NCI-H187 treated with DMSO at 0.1 percent for 48 hours (cell line): ENCODE data around the gene F2R.

Experiments
- DNase-seq: peaks from one replicate; lab custom pipeline; 2025; lab: John Stamatoyannopoulos, UW

F2R gene

DNA sequence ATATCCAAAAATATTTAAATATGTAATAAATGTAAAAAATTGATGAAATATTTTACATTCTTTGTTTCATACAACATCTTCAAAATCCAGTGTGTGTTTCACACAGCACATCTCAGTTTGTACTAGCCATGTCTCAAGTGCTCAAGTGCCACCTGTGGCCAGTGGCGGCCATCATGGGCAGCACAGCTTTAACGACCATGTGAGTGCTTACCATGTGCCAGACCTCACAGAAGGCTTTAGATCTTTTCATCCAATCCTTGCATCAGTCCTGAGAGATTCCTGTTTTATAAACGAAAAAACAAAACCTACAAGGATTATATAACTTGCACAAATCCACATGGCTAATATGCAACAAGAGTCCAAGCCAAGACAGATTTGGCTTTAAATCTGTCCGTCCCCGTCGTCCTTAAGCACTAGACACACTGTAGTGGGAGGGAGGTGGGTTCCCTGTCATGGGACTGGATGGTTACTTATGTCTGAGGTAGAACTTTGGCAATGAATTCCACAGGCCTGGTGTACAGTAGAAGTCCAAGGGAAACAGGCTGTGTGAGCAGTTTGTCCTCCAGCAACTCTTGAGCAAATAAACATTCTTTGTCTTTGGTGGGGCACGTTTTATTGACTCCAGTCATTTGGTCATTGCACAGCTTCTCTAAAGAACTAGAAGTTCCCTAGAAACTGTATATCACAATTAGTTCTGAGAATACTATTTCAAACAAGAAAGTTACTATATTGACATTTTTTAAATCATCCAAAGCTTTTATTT, 25.0 kb upstream of the F2R start:
- no peak for DNase-seq

DNA sequence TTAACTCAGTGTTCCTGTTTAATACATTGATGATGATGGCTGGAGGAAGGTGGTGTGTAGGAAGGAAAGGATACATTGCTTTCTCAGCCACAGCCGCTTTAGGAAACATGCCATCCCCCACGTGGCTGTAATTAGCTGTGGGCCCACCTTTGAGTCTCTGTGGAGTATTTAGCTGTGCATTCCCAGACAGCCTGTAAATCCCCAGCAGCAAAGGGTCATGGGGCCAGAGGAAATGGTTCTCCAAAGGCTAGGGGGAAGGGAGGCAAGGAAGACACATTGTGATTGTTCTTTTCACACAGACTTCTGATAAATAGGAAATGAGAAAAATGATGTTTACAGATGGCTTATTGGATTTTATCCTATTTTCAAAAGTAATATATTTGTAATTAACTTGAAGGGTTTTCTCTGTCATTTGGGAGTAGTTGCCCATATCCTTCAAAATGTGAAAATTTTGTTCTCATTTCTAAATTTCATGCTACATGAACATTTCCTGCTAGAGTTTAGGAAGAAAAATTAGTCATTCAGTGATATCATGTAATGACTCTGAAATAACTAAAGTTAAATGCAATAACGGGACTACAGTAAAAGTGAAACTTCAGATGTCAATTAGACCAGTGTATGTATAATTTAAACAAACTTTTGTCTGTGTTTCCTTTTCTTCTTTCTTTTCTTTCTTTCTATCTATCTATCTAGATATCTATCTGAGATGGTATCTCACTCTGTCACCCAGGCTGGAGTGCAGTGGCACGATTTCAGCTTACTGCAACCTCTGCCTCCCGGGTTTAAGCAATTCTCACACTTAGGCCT, 24.3 kb upstream of the F2R start:
- no peak for DNase-seq

DNA sequence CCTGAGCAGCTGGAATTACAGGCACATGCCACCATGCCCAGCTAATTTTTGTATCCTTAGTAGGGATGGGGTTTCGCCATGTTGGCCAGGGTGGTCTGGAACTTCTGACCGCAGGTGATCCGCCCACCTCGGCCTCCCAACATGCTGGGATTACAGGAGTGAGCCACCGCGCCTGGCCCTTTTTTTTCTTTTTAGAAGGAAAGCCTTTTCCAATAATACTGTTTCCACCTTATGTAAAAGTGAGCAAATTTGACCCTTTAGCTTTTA, 23.7 kb upstream of the F2R start:
- DNase-seq = no peak

DNA sequence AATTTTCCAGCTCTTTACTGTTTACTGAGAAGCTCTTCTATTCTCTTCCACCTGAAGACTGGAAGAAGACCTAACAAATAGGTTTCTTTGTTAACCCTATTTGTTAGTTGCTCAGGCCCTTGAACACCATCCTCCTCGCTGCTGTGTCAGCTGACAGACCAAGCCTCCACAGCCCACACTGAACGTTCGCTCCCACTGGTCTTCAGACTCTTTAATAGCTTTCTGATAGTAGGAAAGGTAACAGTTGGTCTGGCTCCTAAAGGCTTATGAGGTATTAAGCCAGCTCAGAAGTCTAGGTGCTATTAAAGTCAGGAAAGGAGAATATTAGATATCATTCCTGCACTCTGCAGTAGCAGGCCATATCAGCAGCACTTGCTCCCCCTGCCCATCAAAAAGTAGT, 23.3 kb upstream of the F2R start:
- DNase-seq = no peak

DNA sequence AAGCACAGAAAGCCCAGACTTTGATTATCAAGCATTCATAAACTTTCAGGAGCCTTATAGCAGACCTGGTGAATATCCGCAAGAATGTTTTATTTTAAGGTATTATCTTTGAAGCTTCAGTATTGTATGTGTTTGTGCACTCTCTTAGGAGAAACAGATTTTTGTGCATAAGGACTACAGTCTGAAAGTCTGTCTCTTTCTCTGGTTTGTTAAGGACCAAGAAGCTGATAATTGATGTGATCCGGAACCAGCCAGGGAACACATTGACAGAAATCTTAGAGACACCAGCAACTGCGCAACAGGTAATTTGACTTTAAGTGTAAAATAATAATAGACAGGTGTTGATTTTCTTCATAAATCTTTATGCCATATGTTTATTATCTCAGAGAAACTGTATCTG, 22.8 kb upstream of the F2R start:
- DNase-seq = no peak

DNA sequence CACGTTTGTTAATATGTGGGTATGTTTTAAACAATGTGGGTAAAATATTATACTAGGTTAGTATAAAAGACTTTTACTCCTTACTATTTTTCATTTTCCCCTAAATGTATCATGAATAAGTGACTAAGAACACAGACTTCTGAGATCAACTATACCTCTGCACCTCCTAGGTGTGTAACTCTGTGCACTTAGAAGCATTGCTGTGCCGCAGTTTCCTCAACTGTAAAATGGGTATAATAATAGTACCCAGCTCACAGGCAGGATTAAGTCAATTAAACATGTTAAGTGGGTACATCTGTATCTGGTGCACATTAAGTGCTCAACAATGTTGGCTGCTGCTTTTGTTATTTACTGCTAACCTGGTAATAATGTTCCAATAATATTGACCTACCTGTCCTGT, 21.6 kb upstream of the F2R start:
- DNase-seq = no peak

DNA sequence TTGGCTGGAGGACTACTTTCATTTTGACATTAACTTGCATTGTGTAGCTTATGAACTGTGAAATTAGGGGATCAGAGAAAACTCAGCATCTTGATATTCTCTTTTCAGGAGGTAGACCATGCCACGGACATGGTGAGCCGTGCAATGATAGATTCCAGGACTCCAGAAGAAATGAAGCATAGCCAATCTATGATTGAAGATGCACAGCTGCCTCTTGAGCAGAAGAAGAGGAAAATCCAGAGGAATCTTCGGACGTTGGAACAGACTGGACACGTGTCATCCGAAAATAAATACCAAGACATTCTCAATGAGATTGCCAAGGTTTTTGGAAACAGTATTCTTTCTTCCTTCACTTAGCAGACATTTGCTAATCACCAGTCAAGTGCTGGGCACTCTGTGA, 20.6 kb upstream of the F2R start:
- no peak for DNase-seq

DNA sequence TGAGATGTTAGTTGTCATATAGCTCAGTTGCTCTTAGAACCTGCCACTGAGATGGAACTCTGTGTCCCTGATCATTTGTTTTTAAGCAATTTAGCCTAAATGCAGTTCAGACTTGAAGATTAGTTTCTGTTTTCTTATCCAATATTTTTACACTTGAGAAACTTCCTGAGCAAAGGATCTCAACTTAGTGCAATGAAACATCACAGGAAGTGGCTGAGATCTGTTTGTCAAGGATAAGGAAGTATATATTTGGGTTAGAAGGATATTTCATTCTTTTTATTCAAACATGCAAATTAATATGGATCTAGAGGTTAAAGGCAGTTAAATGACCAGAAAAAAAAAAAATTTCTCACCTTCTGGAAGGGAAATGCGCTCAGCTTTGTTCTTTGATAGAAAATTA, 19.7 kb upstream of the F2R start:
- DNase-seq = no peak

DNA sequence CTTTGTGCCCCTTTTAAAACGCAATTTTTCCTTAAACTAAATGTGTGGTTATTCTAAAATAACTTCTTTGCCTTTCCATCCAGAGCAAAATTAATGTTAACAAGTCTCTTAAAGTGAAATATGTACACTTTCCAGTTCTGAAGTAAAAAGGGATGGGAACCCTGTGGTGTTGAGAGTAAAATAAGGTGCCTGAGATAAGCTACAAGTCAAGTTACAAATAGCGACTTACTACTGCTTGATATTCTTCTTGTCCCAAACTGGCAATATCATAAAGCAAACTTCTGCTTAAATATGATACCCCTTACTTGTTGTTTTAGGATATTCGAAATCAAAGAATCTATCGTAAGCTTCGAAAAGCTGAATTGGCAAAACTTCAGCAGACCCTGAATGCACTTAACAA, 18.3 kb upstream of the F2R start:
- no peak for DNase-seq

DNA sequence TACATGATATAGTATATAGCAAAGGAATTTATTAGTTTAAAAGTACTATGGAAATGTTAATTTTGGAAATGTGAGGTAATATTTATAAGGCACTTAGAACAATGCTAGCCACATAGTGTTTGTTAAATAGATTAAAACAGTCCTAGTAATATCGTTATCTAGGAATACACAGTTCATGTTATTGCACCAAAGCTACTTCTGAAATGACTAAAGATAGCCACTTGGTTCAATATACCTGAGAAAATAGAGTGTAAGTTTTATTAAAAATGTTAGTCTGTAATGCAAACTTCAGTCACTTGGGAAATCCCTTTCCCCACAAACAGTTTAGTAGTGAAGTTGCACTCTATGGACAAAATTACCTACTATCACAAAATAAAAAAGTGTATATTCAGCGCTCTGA, 15.4 kb upstream of the F2R start:
- no peak for DNase-seq

DNA sequence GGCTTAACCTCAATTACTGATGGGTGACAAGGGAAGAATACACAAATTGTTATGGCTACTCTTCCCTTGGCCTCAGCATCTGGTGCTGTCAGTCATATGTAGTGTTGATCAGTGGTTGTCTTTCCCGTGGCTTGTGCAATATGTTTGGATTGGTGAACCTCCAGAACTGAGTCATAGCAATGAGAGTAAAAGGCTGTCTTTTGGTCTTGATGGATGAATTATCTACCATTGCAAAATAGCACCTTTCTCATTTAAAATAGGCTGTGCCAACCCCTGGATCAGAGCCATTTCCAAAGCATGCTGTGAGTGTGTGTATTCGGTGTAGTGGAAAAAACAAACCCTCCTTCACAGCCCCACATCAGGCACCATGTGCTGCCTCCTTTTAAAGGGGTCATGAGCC, 14.6 kb upstream of the F2R start:
- no peak for DNase-seq

DNA sequence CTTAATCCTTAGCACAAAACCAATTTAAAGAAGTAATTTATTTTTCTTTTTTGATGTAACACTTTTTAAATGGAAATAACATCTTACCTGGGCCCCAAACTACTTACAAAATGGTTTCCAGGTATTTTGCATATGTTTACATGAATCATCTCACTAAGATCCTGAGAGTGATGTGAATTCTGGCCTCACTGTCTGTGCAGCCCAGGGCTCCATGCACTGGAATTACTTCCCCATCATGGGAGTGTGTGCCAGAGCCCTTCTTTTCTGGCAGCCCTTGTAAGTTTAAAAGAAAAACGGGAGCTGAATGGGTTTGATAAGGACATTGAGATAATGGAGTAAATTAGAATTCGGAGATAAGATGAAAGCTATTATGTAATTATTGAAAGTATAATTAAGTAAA, 12.2 kb upstream of the F2R start:
- no peak for DNase-seq

DNA sequence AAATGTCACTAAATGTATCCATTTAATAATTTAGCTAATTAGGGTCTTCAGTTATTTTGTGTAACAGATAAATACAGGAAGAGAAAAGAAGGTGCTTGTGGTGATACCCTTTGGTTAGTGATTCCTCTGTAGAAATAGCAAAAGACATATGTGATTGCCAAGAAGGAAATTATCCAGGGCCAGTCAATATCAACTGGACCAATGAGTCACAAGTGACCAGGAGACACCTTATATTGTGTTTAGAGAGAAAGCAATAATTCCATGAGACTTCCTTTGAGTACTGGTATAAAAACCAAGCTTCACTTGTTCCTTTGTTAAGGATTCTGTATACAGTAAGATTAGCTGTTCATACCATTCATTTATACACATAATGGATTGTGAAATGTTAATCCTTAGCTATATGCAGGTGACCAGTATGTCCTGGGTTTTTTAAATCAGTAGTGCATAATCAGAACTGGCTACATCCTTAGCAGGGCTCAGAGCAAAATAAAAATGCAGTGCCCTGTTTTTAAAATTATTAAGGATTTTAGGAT, 11.7 kb upstream of the F2R start:
- DNase-seq = no peak

DNA sequence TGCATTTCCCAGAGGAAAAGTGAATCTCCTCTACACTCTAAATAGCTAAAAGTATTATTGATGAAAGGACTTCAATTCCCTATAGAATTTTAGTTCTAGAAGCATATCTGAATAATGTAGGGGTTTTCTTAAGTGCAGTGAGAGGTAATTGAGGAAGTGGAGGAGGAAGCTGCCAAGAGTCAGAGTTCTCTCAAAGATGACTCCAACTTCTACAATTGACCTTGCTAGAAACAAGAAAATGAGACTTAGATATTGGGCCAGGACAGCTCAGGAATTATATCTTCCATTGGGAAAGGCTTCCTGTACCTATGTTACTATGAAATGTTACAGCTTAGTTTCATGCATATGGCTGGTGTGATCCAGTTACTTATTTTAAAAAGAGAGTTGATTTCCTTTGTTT, 10.4 kb upstream of the F2R start:
- DNase-seq = no peak

DNA sequence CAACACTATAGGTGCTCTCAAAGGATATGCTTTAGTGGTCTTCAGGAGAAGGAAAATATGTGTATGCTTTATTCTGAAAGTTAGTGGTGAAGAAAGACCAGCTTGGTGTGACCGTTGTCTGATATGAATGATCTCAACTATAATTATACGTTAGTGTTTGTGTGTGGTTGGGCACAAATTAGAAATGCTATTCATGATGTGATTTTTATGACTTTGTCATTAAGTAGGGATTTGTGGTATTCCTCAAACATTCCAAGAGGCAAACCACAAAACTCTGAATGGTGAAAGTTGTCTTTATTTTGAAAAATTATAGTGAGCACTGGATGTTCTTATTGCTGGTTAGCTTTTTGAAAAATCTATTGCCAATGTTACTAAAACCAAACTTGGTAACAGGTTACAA, 6.2 kb upstream of the F2R start:
- DNase-seq = no peak

DNA sequence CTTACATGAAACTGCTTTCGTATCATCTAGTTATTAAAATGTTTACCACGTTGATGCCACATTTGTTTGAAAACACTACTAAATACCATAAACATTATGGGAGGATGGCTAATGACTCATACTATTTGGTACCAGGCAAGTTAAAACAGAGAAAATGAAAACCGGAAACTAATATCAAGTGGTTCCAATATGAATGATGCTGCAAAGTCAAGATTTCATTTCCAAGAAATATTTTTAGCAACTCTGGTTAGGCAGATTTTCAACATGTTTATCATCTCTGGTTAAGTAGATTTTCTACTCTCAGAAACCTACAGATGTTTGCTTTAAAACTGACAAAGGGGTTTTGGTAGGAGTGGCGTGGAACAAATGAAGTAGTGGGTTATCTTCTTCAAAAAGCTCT, 4.9 kb upstream of the F2R start:
- no peak for DNase-seq

DNA sequence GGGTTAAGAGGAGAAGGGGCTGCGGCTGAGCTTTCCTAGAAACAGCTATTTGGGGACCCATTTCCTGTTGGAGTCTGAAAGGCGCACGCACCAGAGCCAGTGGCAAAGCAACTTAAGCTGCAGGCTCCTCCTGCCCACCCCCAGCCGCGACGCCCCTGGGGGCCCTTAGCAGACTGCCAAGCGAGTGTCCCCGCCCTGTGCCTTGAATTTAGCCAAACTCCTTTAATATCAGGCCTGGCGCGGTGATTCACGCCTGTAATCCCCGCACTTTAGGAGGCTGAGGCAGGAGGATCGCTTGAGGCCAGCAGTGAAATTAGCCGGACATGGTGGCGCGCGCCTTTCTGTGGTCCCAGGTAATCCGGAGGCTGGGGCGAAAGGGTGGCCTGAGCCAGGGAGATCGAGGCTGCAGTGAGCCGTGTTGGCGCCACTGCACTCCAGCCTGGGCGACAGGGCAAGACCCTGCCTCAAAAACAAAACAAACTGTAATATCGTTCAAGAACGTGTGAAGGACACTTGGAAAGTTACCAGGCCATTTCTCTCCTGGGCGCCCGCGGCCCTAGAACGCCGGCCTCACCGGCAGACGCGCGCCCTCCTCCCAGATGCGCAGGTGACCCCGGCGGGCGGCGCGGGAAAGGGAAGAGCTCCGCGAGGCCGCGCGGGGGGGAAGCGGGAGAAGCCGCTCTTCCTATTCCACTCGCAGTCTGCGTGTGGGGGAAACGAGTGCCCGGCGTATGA, 1.0 kb upstream of the F2R start:
- no peak for DNase-seq

DNA sequence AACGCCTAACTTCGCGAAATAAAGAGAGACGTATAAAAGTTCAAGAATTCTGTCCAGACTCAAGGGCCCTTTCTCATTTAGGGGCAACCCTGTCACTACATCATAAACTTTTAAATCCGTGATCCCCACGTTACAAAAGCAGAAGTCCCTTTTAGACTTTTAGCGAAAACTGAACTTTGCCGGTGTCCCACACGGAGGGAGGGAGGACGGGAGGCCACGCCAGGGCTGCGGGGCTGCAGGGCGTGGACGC, 515 bp upstream of the F2R start:
- no peak for DNase-seq

DNA sequence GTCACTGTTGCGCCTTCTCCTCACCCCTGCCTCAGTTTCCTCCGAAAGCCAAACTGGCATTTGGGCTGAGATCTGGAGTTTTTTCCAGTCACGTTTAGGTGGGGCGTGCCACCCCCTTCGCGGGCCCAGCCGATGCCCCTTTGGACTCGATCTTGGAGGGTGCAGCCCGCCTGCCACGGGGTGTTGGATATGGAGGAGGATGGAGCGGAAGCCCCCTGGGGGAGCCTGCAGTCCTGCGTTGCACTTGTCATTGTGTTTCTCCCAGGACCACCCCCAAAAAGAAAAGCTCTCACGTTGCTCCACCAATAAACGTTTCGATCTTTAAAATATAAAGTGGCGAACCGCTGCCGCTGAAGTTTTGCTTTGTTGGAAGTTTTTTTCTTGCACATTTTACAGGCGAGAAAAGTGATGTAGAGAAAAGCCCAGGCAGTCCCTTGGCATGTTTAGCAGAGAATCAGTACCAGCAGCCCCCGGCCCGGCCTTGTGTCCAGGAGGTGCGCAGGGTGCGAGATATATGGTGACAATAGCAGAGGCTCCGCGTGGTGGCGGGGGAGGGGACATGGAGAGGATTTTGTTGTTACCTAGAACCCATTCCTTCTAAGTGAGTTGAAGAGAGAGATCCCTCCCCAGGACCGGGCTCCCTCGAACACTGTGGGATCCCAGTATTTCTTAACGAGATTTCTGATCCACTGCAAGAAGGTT, 681 bp downstream of the F2R start:
- DNase-seq = no peak

DNA sequence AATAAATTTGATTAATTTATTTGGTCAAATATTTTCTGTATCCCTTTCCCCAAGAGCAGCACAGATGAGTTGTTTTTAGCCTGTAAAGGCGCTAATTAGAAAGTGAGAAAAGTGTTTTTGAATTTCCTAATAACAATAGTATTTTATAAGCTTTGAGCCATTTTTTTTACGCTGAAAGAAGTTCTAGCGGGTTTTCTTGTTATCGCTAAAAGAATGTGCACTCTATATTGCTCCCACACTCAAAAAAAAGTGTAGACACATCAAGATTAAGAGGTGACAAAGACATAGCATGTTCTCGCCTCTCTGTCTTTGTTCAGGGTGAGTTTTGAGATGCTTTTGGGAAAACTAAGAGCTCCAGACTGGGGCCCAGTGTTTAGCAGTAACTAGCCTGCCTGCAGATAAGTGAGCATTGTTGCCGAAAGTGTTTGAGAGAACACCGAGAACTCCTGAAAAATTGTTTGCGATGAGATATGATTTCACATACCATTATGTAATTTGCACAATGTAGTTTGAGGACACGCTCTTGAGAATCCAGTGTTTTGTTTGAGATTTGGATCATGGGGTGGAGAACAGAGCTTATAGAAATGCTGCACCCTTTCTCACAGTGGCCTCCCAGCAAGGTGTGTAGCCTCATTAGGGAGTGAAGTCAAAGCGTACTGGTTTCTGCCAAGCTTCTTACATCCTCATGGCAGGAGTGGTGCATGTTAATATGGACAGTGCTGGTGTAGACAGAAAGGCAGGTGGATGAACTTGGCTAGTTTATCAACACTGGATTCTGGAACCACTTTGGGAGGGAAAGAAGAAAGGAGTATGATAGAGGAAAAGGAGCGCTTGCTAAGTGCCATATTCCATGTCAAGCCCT, 1.5 kb downstream of the F2R start:
- no peak for DNase-seq

DNA sequence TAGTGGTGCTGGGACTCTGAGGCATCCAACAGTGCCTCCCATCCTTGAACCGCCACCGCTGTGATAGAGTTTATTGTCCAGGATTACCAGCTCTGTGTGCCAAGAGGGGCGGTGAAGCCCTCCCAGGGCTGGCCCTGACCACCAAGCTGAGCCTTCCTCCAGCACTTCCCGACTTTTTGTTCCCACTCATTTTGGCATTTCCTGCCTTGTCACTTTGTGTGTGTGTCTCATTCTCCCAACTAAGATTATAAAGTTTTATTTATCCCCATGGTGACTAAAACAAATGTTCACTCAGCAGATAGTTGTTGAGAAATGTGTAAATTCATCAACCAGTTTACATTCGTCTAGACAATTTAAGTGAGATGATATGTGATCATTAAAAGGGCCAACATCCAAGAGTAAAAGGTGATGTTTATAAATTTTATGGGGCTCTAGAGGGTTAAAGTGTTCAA, 2.5 kb downstream of the F2R start:
- no peak for DNase-seq

DNA sequence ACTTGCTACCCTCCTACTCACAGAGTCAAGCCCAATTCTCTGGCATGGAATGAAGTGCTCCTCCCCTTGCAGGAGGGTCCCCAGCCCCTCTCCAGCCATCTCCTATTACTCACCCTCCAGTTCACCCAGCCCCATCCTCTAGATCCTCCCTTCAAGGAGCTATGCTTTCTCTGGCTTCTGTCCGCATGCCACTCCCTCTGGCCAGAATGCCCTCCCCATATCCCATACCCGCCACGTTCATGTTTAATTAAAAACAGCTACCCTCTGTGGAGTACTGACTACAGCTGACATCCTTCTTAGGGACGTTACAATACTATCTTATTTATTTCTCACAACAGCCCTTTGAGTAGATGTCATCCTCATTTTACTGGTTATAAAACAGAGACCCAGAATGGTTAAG, 3.0 kb downstream of the F2R start:
- no peak for DNase-seq
